Endothelial cell (in vitro differentiated cells): ENCODE data around the gene FANCB. TPM values are rescaled to one million over a fixed set of nuclear protein-coding genes. Genes with fewer than 3 reads are reported as not detected.

Experiments
- DNase-seq: peaks from one replicate; pipeline ENCODE4 v3.0.0; 2021; ENCODE audit warnings: low spot score
- H3K27ac Mint-ChIP-seq: one replicate; pipeline ENCODE4 v1.8.0; 2021; ENCODE audit warnings: mixed read lengths, inconsistent platforms; ENCODE audit not compliant: unreplicated experiment
- H3K27me3 Mint-ChIP-seq: one replicate; pipeline ENCODE4 v1.8.0; 2021; ENCODE audit warnings: mild to moderate bottlenecking, moderate library complexity, mixed read lengths, inconsistent platforms; ENCODE audit not compliant: unreplicated experiment
- H3K36me3 Mint-ChIP-seq: one replicate; pipeline ENCODE4 v1.8.0; 2021; ENCODE audit warnings: mild to moderate bottlenecking, low read depth, mixed read lengths, inconsistent platforms; ENCODE audit not compliant: unreplicated experiment
- H3K4me1 Mint-ChIP-seq: one replicate; pipeline ENCODE4 v1.8.0; 2021; ENCODE audit warnings: mild to moderate bottlenecking, mixed read lengths, inconsistent platforms; ENCODE audit not compliant: unreplicated experiment
- H3K4me3 Mint-ChIP-seq: one replicate; pipeline ENCODE4 v1.8.0; 2021; ENCODE audit warnings: mild to moderate bottlenecking, mixed read lengths, inconsistent platforms; ENCODE audit not compliant: unreplicated experiment
- H3K9me3 Mint-ChIP-seq: one replicate; pipeline ENCODE4 v1.8.0; 2021; ENCODE audit warnings: mixed read lengths, inconsistent platforms; ENCODE audit not compliant: unreplicated experiment
- total RNA-seq: library from RNA; stranded (reverse); fragmentation: NEBNext Ultra II Directional; extraction: Animal tissue kit (Norgen Biotek cat#: 25700); gene quantifications from one replicate; pipeline ENCODE4 v1.2.1, GENCODE V29; 2021; ENCODE audit not compliant: unreplicated experiment
- TF ChIP-seq, protein P1 (sequence below): fragments of 200-600 bp; sonication (generic); IDR thresholded peaks from one replicate; pipeline ENCODE4 v1.5.0; 2021; ENCODE audit warnings: antibody characterized with exemption; ENCODE audit not compliant: unreplicated experiment

The FANCB gene
- total RNA-seq, 1 donor from 2014 or later = 6.0 TPM

DNA sequence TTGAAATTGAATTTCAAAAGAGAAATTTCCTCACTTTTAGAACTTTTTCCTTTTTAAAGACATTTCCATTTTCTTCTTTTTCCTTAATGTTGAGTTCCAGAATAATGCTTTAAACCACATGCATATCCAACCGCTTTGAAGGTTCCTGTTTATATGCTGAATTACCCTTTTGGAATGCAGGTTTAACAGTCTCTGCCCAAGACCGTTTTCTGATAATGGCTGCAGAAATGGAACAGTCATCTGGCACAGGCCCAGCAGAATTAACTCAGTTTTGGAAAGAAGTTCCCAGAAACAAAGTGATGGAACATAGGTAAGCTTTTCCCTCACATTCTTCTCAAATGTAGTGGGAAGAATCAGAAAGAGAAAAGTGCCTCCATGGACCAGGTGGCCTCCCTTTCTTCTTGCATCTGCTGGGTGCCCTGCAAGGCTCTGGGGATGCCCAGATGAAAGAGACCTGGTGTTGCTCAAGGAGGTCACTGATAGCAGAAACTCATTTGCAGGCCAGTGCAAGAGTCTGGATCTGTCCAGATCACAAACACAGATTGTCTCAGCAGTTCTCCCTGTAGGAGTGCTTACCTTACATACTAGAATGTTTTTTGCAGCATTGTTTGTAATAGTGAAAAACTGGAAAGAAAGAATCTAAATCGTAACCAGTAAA lies 43.3 kb upstream of the FANCB start:
- no peak for DNase-seq
- no peaks in the 10 kb centered on the region for H3K27me3 Mint-ChIP-seq
- no peaks in the 10 kb centered on the region for H3K4me1 Mint-ChIP-seq
- TF ChIP-seq, protein P1, sequence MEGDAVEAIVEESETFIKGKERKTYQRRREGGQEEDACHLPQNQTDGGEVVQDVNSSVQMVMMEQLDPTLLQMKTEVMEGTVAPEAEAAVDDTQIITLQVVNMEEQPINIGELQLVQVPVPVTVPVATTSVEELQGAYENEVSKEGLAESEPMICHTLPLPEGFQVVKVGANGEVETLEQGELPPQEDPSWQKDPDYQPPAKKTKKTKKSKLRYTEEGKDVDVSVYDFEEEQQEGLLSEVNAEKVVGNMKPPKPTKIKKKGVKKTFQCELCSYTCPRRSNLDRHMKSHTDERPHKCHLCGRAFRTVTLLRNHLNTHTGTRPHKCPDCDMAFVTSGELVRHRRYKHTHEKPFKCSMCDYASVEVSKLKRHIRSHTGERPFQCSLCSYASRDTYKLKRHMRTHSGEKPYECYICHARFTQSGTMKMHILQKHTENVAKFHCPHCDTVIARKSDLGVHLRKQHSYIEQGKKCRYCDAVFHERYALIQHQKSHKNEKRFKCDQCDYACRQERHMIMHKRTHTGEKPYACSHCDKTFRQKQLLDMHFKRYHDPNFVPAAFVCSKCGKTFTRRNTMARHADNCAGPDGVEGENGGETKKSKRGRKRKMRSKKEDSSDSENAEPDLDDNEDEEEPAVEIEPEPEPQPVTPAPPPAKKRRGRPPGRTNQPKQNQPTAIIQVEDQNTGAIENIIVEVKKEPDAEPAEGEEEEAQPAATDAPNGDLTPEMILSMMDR = no peak
- H3K9me3 Mint-ChIP-seq = no peaks in the 10 kb centered on the region
- H3K36me3 Mint-ChIP-seq = peaks cover 6% of the 10 kb centered on the region
- H3K4me3 Mint-ChIP-seq = no peak overlapping the region
- H3K27ac Mint-ChIP-seq = no peak overlapping the region

DNA sequence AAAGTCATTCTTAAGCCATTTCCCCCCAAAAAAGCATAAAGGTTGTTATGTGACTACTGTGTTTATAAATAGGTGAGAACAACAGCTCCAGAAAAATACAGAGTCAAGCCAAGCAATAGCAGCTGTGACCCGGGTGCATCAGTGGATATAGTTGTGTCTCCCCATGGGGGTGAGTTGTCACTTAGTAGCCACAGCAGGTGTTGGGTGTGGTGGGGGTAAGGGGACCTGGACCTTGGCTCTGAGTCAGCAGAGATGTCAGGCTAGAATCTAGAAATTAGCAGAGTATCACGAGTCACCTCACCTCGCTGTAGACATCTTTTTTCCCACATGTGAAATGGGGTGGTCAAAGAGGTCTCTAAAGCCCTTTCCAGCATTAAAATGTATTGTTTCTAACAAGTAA lies 42.7 kb upstream of the FANCB start:
- H3K27me3 Mint-ChIP-seq = no peaks in the 10 kb centered on the region
- no peaks in the 10 kb centered on the region for H3K4me1 Mint-ChIP-seq
- DNase-seq = no peak

DNA sequence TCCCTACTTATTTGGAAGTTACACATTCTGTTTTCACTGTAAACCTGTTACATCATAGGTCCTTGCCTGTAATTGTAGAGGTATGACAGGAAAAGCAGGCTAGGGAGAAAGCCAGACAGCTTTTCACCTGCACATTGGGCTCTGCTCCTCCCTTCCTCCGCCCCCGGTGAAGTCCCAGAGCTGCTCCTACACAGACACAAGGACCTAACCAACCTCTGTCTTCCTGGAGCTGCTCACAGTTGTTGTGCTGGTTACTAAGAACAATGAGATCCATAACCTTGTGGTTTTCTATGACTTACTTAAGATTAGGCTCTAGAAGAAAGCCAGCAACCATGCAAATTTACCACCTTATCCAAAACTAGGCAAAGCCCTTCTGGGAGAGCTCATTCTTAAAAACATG lies 40.4 kb upstream of the FANCB start:
- peak overlapping the region; percentile 9 for H3K27ac Mint-ChIP-seq
- H3K9me3 Mint-ChIP-seq = no peaks in the 10 kb centered on the region
- H3K4me1 Mint-ChIP-seq = no peaks in the 10 kb centered on the region
- H3K27me3 Mint-ChIP-seq = no peaks in the 10 kb centered on the region
- H3K36me3 Mint-ChIP-seq = peaks cover 6% of the 10 kb centered on the region
- TF ChIP-seq, protein P1 = no peak
- no peak overlapping the region for H3K4me3 Mint-ChIP-seq
- no peak for DNase-seq

More for the DNA sequence above, 42.7 kb upstream of the FANCB start:
- H3K4me3 Mint-ChIP-seq = no peak overlapping the region
- H3K9me3 Mint-ChIP-seq = no peaks in the 10 kb centered on the region
- H3K27ac Mint-ChIP-seq = no peak overlapping the region
- H3K36me3 Mint-ChIP-seq = peaks cover 6% of the 10 kb centered on the region
- TF ChIP-seq, protein P1 = no peak

DNA sequence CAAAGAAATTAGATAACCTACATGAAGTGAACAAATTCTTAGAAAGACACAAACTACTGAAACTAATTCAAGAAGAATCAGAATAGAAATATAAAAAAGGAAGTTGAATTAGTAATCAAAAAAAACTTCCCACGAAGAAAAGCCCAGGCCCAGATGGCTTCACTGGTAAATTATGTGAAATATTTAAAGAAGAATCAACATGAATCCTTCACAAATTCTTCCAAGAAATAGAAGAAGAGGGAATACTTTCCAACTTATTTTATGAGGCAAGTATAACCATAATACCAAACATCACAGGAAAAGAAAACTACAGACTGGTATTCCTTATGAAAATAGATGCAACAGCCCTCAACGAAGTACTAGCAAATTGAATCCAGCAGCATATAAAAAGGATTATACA lies 31.0 kb upstream of the FANCB start:
- no peaks in the 10 kb centered on the region for H3K9me3 Mint-ChIP-seq
- TF ChIP-seq, protein P1 = no peak
- peaks cover 6% of the 10 kb centered on the region for H3K36me3 Mint-ChIP-seq
- no peak overlapping the region for H3K27ac Mint-ChIP-seq
- no peaks in the 10 kb centered on the region for H3K27me3 Mint-ChIP-seq
- no peak for DNase-seq
- H3K4me1 Mint-ChIP-seq = no peaks in the 10 kb centered on the region
- H3K4me3 Mint-ChIP-seq = no peak overlapping the region

DNA sequence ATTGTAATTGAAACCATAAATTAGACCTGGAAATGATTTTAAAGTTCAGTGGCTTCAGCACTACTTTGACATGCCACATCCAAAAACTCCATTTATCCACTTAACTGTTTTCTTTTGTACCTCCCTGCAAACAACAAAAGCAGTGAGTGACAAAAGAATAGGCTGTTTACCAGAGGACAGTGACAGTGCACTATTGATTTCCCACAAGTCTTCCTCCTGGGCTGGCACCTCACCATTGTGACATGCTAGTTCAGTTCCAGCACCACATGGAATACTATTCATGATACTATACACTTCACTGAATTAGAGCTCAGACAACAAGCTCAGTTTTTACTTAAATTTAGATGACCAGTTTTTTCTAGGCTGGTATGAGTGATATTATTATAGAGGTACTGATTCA lies 29.7 kb upstream of the FANCB start:
- no peaks in the 10 kb centered on the region for H3K9me3 Mint-ChIP-seq
- peaks cover 6% of the 10 kb centered on the region for H3K36me3 Mint-ChIP-seq
- no peaks in the 10 kb centered on the region for H3K27me3 Mint-ChIP-seq
- no peak for DNase-seq
- no peaks in the 10 kb centered on the region for H3K4me1 Mint-ChIP-seq
- H3K4me3 Mint-ChIP-seq = no peak overlapping the region
- TF ChIP-seq, protein P1 = no peak
- no peak overlapping the region for H3K27ac Mint-ChIP-seq
